Activated T-helper 2 cell treated with anti-CD3 and anti-CD28 coated beads, Interferon-gamma antibody, Interleukin-2, Interleukin-4, amounts not matched to agents 10 μg/mL and 5 μg/mL and 100 μg/mL, durations not matched to agents 14 hours and 24 hours and 36 hours (primary cell): ENCODE measurements around the gene CTCF. TPM values are rescaled to one million over a fixed set of nuclear protein-coding genes. Genes with fewer than 3 reads are reported as not detected.

Experiments used
- DNase-seq: peaks from one replicate; pipeline ENCODE4 v3.0.0; 2021; ENCODE audit warnings: low spot score
- H3K27ac Mint-ChIP-seq: one replicate; pipeline ENCODE4 v1.8.0; 2021; ENCODE audit warnings: mixed read lengths
- H3K27me3 Mint-ChIP-seq: one replicate; pipeline ENCODE4 v1.8.0; 2021; ENCODE audit warnings: low read depth, mixed read lengths
- H3K36me3 Mint-ChIP-seq: one replicate; pipeline ENCODE4 v1.8.0; 2021; ENCODE audit warnings: low read depth, mixed read lengths
- H3K4me1 Mint-ChIP-seq: one replicate; pipeline ENCODE4 v1.8.0; 2021; ENCODE audit warnings: low read depth, mixed read lengths
- H3K4me3 Mint-ChIP-seq: one replicate; pipeline ENCODE4 v1.8.0; 2021; ENCODE audit warnings: low read depth, mild to moderate bottlenecking, moderate library complexity, mixed read lengths
- H3K9me3 Mint-ChIP-seq: one replicate; pipeline ENCODE4 v1.8.0; 2021; ENCODE audit warnings: mixed read lengths
- intact Hi-C: fragments of 100-400 bp; cut with micrococcal nuclease; formaldehyde crosslinking; loops from one replicate; pipeline ENCODE4 v1.15.1; 2023
- total RNA-seq: library from RNA; stranded (reverse); gene quantifications from 2 replicates; pipeline ENCODE4 v1.2.3, GENCODE V29; 2022

CTCF gene
- total RNA-seq, 1 donor from 2014 or later: 59.7 TPM

GRCh38 chr16:67647111-67647651, 84.9 kb downstream of the CTCF start:
- Mint-ChIP-seq H3K4me3 (no peak overlapping the region), H3K9me3 (no peaks in the 10 kb centered on the region), H3K27ac (no peak overlapping the region), H3K27me3 (no peaks in the 10 kb centered on the region), H3K4me1 (peaks cover 7% of the 10 kb centered on the region), H3K36me3 (peaks cover 49% of the 10 kb centered on the region)
- intact Hi-C loops: no loop called here
- no peak for DNase-seq

- Mint-ChIP-seq H3K27me3 (no peaks in the 10 kb centered on the region), H3K4me3 (no peak overlapping the region), H3K27ac (no peak overlapping the region), H3K36me3 (peaks cover 51% of the 10 kb centered on the region), H3K9me3 (no peaks in the 10 kb centered on the region), H3K4me1 (peaks cover 7% of the 10 kb centered on the region)
- intact Hi-C loops: no loop called here
- DNase-seq: no peak
These were observed 85.4 kb downstream of the CTCF start for GRCh38 chr16:67647681-67648080.

GRCh38 chr16:67648088-67648763, 85.9 kb downstream of the CTCF start:
- peaks cover 51% of the 10 kb centered on the region for H3K36me3 Mint-ChIP-seq
- H3K27me3 Mint-ChIP-seq: no peaks in the 10 kb centered on the region
- peaks cover 7% of the 10 kb centered on the region for H3K4me1 Mint-ChIP-seq
- intact Hi-C loops: no loop called here
- H3K4me3 Mint-ChIP-seq: peak overlapping the region; percentile 13
- H3K27ac Mint-ChIP-seq: no peak overlapping the region
- no peaks in the 10 kb centered on the region for H3K9me3 Mint-ChIP-seq
- no peak for DNase-seq

- H3K4me1 Mint-ChIP-seq: peaks cover 7% of the 10 kb centered on the region
- intact Hi-C loops: no loop called here
- no peak for DNase-seq
- H3K27ac Mint-ChIP-seq: no peak overlapping the region
- no peak overlapping the region for H3K4me3 Mint-ChIP-seq
- H3K9me3 Mint-ChIP-seq: no peaks in the 10 kb centered on the region
- H3K36me3 Mint-ChIP-seq: peaks cover 54% of the 10 kb centered on the region
- H3K27me3 Mint-ChIP-seq: no peaks in the 10 kb centered on the region
These were observed 86.6 kb downstream of the CTCF start for GRCh38 chr16:67648764-67649407.

- no peak overlapping the region for H3K27ac Mint-ChIP-seq
- no peak overlapping the region for H3K4me3 Mint-ChIP-seq
- no peak for DNase-seq
- H3K27me3 Mint-ChIP-seq: no peaks in the 10 kb centered on the region
- intact Hi-C loops: no loop called here
- peaks cover 57% of the 10 kb centered on the region for H3K36me3 Mint-ChIP-seq
- H3K4me1 Mint-ChIP-seq: peaks cover 6% of the 10 kb centered on the region
- no peaks in the 10 kb centered on the region for H3K9me3 Mint-ChIP-seq
These were observed 87.2 kb downstream of the CTCF start for GRCh38 chr16:67649494-67649931.

GRCh38 chr16:67650023-67650422, 87.7 kb downstream of the CTCF start:
- Mint-ChIP-seq H3K4me3 (no peak overlapping the region), H3K27ac (no peak overlapping the region), H3K9me3 (no peaks in the 10 kb centered on the region), H3K4me1 (peaks cover 4% of the 10 kb centered on the region), H3K36me3 (peaks cover 61% of the 10 kb centered on the region), H3K27me3 (no peaks in the 10 kb centered on the region)
- DNase-seq: no peak
- intact Hi-C loops: no loop called here

GRCh38 chr16:67651039-67651438, 88.7 kb downstream of the CTCF start:
- no peak overlapping the region for H3K4me3 Mint-ChIP-seq
- H3K27me3 Mint-ChIP-seq: no peaks in the 10 kb centered on the region
- intact Hi-C loops: no loop called here
- no peak overlapping the region for H3K27ac Mint-ChIP-seq
- no peaks in the 10 kb centered on the region for H3K9me3 Mint-ChIP-seq
- no peak for DNase-seq
- H3K4me1 Mint-ChIP-seq: peaks cover 4% of the 10 kb centered on the region
- peaks cover 65% of the 10 kb centered on the region for H3K36me3 Mint-ChIP-seq

- intact Hi-C loops: no loop called here
- DNase-seq: no peak
- H3K27ac Mint-ChIP-seq: no peak overlapping the region
- H3K27me3 Mint-ChIP-seq: no peaks in the 10 kb centered on the region
- H3K9me3 Mint-ChIP-seq: no peaks in the 10 kb centered on the region
- H3K4me1 Mint-ChIP-seq: peaks cover 1% of the 10 kb centered on the region
- peaks cover 65% of the 10 kb centered on the region for H3K36me3 Mint-ChIP-seq
- H3K4me3 Mint-ChIP-seq: no peak overlapping the region
These were observed 89.5 kb downstream of the CTCF start for GRCh38 chr16:67651847-67652246.

- Mint-ChIP-seq H3K36me3 (peaks cover 66% of the 10 kb centered on the region), H3K9me3 (no peaks in the 10 kb centered on the region), H3K4me3 (no peak overlapping the region), H3K27me3 (no peaks in the 10 kb centered on the region), H3K27ac (no peak overlapping the region), H3K4me1 (peaks cover 1% of the 10 kb centered on the region)
- intact Hi-C loops: no loop called here
- no peak for DNase-seq
These were observed 90.3 kb downstream of the CTCF start for GRCh38 chr16:67652578-67653127.

GRCh38 chr16:67653128-67653788, 90.9 kb downstream of the CTCF start:
- DNase-seq: no peak
- Mint-ChIP-seq H3K9me3 (no peaks in the 10 kb centered on the region), H3K4me3 (no peak overlapping the region), H3K36me3 (peaks cover 70% of the 10 kb centered on the region), H3K4me1 (peaks cover 3% of the 10 kb centered on the region), H3K27ac (no peak overlapping the region), H3K27me3 (no peaks in the 10 kb centered on the region)
- intact Hi-C loops: no loop called here

- Mint-ChIP-seq H3K36me3 (peaks cover 69% of the 10 kb centered on the region), H3K4me3 (no peak overlapping the region), H3K9me3 (no peaks in the 10 kb centered on the region), H3K27me3 (no peaks in the 10 kb centered on the region), H3K27ac (no peak overlapping the region), H3K4me1 (peaks cover 6% of the 10 kb centered on the region)
- intact Hi-C loops: no loop called here
- DNase-seq: no peak
These were observed 91.6 kb downstream of the CTCF start for GRCh38 chr16:67653789-67654402.

- H3K27ac Mint-ChIP-seq: no peak overlapping the region
- intact Hi-C loops: no loop called here
These were observed 92.1 kb downstream of the CTCF start for GRCh38 chr16:67654403-67654911.

More at GRCh38 chr16:67654403-67654911, 92.1 kb downstream of the CTCF start:
- H3K4me1 Mint-ChIP-seq: peaks cover 9% of the 10 kb centered on the region
- H3K4me3 Mint-ChIP-seq: no peak overlapping the region
- no peaks in the 10 kb centered on the region for H3K27me3 Mint-ChIP-seq
- no peaks in the 10 kb centered on the region for H3K9me3 Mint-ChIP-seq
- peaks cover 69% of the 10 kb centered on the region for H3K36me3 Mint-ChIP-seq
- no peak for DNase-seq
